K562 (cell line): ENCODE measurements around the gene TCAP. TPM values are rescaled to one million over a fixed set of nuclear protein-coding genes. Genes with fewer than 3 reads are reported as not detected.
A peak's percentile ranks its signal among the peaks of the same experiment; 100 is the strongest.

Experiments used
- CBFA2T3 ChIP-seq: fragments of 450-650 bp; IDR thresholded peaks from 2 replicates; pipeline ENCODE4 v1.6.1; 2017
- CHD1 ChIP-seq: fragments of 200-600 bp; sonication (generic); IDR thresholded peaks from one replicate; pipeline ENCODE4 v1.6.1; 2012; ENCODE audit warnings: mild to moderate bottlenecking, moderate library complexity, low read length, inconsistent platforms
- CREB1 ChIP-seq, 2 experiments: sonication (generic) in 1 of 2; formaldehyde crosslinking in 1 of 2; IDR thresholded peaks; 2 replicates each; pipeline versions ENCODE4 v1.6.1 to v1.8.0; 2012 to 2022; ENCODE audit warnings: inconsistent platforms in 1 of 2, mild to moderate bottlenecking in 1 of 2, missing genetic modification reagents in 1 of 2, moderate library complexity in 1 of 2
- CTBP1 ChIP-seq: fragments of 450-650 bp; IDR thresholded peaks from 2 replicates; pipeline ENCODE4 v1.6.1; 2016; ENCODE audit warnings: borderline replicate concordance
- GABPB2 ChIP-seq: fragments of 250-450 bp; sonication (Bioruptor Pico); conservative IDR thresholded peaks from 2 replicates; pipeline ENCODE4 v1.5.1; 2021; ENCODE audit warnings: mild to moderate bottlenecking
- NCOA4 ChIP-seq: fragments of 450-650 bp; IDR thresholded peaks from 2 replicates; pipeline ENCODE4 v1.6.1; 2018; ENCODE audit warnings: mild to moderate bottlenecking; ENCODE audit not compliant: partially characterized antibody
- NFIC ChIP-seq: fragments of 450-650 bp; IDR thresholded peaks from 2 replicates; pipeline ENCODE4 v1.6.1; 2017; ENCODE audit warnings: mild to moderate bottlenecking, inconsistent platforms
- POLR3A ChIP-seq: IDR thresholded peaks from 2 replicates; pipeline ENCODE4 v1.6.1; 2011; ENCODE audit warnings: borderline replicate concordance, mild to moderate bottlenecking, moderate library complexity; ENCODE audit not compliant: insufficient read length, insufficient read depth; ENCODE audit errors: extremely low read depth
- RFX7 ChIP-seq: fragments of 250-450 bp; sonication (Bioruptor Pico); IDR thresholded peaks from 2 replicates; pipeline ENCODE4 v1.5.1; 2021; ENCODE audit warnings: mild to moderate bottlenecking
- SETDB1 ChIP-seq: IDR thresholded peaks from one replicate; pipeline ENCODE4 v1.6.1; 2012; ENCODE audit warnings: low read length, control low read depth, inconsistent platforms
- SIX5 ChIP-seq, 2 experiments: IDR thresholded peaks; 2 replicates each; pipeline ENCODE4 v1.6.1; 2011; ENCODE audit warnings: low read length in 2 of 2, borderline replicate concordance in 1 of 2, low read depth in 1 of 2, mild to moderate bottlenecking in 1 of 2, moderate library complexity in 1 of 2; ENCODE audit not compliant: insufficient read depth in 1 of 2
- SMARCA4 ChIP-seq: fragments of 450-650 bp; IDR thresholded peaks from 2 replicates; pipeline ENCODE4 v1.6.1; 2016
- TBL1XR1 ChIP-seq, 2 experiments: IDR thresholded peaks; 2 replicates each; pipeline ENCODE4 v1.6.1; 2012; ENCODE audit warnings: improper control_type of control experiment in 2 of 2, low read length in 2 of 2, mild to moderate bottlenecking in 1 of 2
- XRCC4 ChIP-seq: IDR thresholded peaks from one replicate; pipeline ENCODE4 v1.6.1; 2011; ENCODE audit not compliant: insufficient read depth, insufficient read length; ENCODE audit errors: extremely low read depth
- ZBTB2 ChIP-seq: fragments of 450-650 bp; IDR thresholded peaks from 2 replicates; pipeline ENCODE4 v1.6.1; 2016; ENCODE audit warnings: antibody characterized with exemption
- ZNF407 ChIP-seq: fragments of 450-650 bp; IDR thresholded peaks from 2 replicates; pipeline ENCODE4 v1.6.1; 2016; ENCODE audit warnings: low read depth
- ZNF449 ChIP-seq: fragments of 250-450 bp; sonication (Bioruptor Pico); IDR thresholded peaks from 2 replicates; pipeline ENCODE4 v1.8.0; 2022; ENCODE audit warnings: moderate library complexity, mild to moderate bottlenecking, inconsistent platforms
- ZNF507 ChIP-seq: conservative IDR thresholded peaks from 2 replicates; pipeline ENCODE4 v1.6.1; 2017; ENCODE audit warnings: missing genetic modification characterization, missing compliant biosample characterization
- ZNF668 ChIP-seq: fragments of 250-450 bp; sonication (Bioruptor Pico); IDR thresholded peaks from 2 replicates; pipeline ENCODE4 v1.8.0; 2022; ENCODE audit warnings: mild to moderate bottlenecking, inconsistent platforms
- polyA plus RNA-seq, 8 experiments: library from polyadenylated mRNA; depleted of rRNA in 4 of 8; stranded (reverse) in 5 of 8; unstranded in 3 of 8; fragments of >200 nt; fragmentation: Nextera tagmentation in 2 of 8; fragmentation: Illumina TruSeq in 1 of 8; extraction: Ambion mirVana in 2 of 8; extraction: Trizol in 1 of 8; gene quantifications; 2 replicates each; pipeline versions ENCODE4 v1.2.1 to v1.2.3, GENCODE V29; 2011 to 2014; ENCODE audit warnings: inconsistent platforms in 1 of 8, missing spikeins in 1 of 8
- total RNA-seq, 7 experiments: library from RNA; depleted of rRNA in 6 of 7; stranded (reverse); fragments of >200 nt in 6 of 7; fragmentation: Illumina TruSeq in 2 of 7; extraction: Trizol in 2 of 7; gene quantifications; 2 replicates each; pipeline versions ENCODE4 v1.2.1 to v1.2.3, GENCODE V29; 2011 to 2021; ENCODE audit warnings: low replicate concordance in 1 of 7

TCAP gene
- total and polyA plus RNA-seq, 9 of the 15 experiments (the other 6 are each of a cell fraction or from before 2014, with no cell fraction given): 0.33 to 1.4 (median 0.82) TPM; not detected in 2

- no peak for TF ChIP-seq ZNF449 (CRISPR knock-in tag)
- TF ChIP-seq NCOA4: peak; percentile 8
- TF ChIP-seq POLR3A: no peak
- TF ChIP-seq CHD1: no peak
- TF ChIP-seq SETDB1: no peak
- TF ChIP-seq NFIC: peak; percentile 39
- TF ChIP-seq SIX5 (IDR thresholded peaks at IDR 0.05; ENCODE audit: borderline replicate concordance in 1 of 2, insufficient read depth in 1 of 2, low read depth in 1 of 2, low read length in 2 of 2): no peak
- TF ChIP-seq CREB1 (IDR thresholded peaks at IDR 0.05): peak; percentile 53
- TF ChIP-seq CREB1 (CRISPR knock-in tag; IDR thresholded peaks at IDR 0.05): 0 out of 2 replicates have a peak, but pooled peaks have one; percentile 8
- TF ChIP-seq ZNF507 (tag): no peak
- TF ChIP-seq SMARCA4: peak; percentile 86
- peak; percentile 82 for TF ChIP-seq CBFA2T3
- no peak for TF ChIP-seq ZNF668 (CRISPR knock-in tag)
- no peak for TF ChIP-seq RFX7 (CRISPR knock-in tag)
- TF ChIP-seq ZNF407: no peak
- no peak for TF ChIP-seq TBL1XR1 (IDR thresholded peaks at IDR 0.05; ENCODE audit: low read length in 2 of 2)
- TF ChIP-seq CTBP1: peak; percentile 93
- TF ChIP-seq GABPB2 (CRISPR knock-in tag): no peak
- TF ChIP-seq ZBTB2: peak; percentile 81
- TF ChIP-seq XRCC4: no peak
These were observed 15.0 kb upstream of the TCAP start (continued) for GRCh38 chr17:39650121-39650579.
